SU-DHL-6 (cell line): ENCODE data around the gene OSBPL7.

ENCODE experiments used
- CTCF ChIP-seq: fragments of 200-600 bp; sonication (generic); IDR thresholded peaks from one replicate; pipeline ENCODE4 v1.5.1; 2017; ENCODE audit warnings: antibody characterized with exemption, mild to moderate bottlenecking, low read length, moderate library complexity; ENCODE audit not compliant: insufficient read depth, poor library complexity, severe bottlenecking
- EZH2phosphoT487 ChIP-seq: fragments of 200-600 bp; sonication (generic), shearing (Covaris generic); conservative IDR thresholded peaks from 2 replicates; pipeline ENCODE4 v1.6.1; 2018; ENCODE audit warnings: mild to moderate bottlenecking, antibody characterized with exemption, low read length, moderate library complexity, mixed read lengths

GRCh38 chr17:47760409-47761140 lies 61.0 kb downstream of the OSBPL7 start:
- TF ChIP-seq CTCF: no peak
- no peak for TF ChIP-seq EZH2phosphoT487
